ENCODE measurements around the gene H3-3A. TPM values are rescaled to one million over a fixed set of nuclear protein-coding genes. Genes with fewer than 3 reads are reported as not detected.
"Not testable (repeated sequence)": the region's sequence is repeated elsewhere in the genome, so short reads cannot be mapped to it uniquely, and the experiment has no call there.

The H3-3A gene
- polyA plus RNA-seq, 1 of the 3 experiments (the other 2 are of a cell fraction): 315 TPM

GRCh38 chr1:226091461-226091860 is 28.9 kb downstream of the H3-3A start:
- no peaks in the 10 kb centered on the region for H3K9me2 ChIP-seq
- no peaks in the 10 kb centered on the region for H3K79me2 ChIP-seq (ENCODE audit: insufficient read depth)
- ChIA-PET POLR2A (no interaction called here), CTCF (interaction anchor here (3.1 kb wide), 1 partner anchor 8 kb away, joined by 8 read pairs; no protein-coding TSS in a partner anchor)
- no peak overlapping the region for H3K4me2 ChIP-seq
- H3F3A ChIP-seq (replicated peaks; ENCODE audit: insufficient read depth): no peaks in the 10 kb centered on the region
- H3K4me1 ChIP-seq (ENCODE audit: control insufficient read depth in 1 of 2, insufficient read depth in 2 of 2, low read depth in 1 of 2, low read length in 1 of 2): no peaks in the 10 kb centered on the region; a peak in 1 of 4 replicates
- H3K9me3 ChIP-seq: no peaks in the 10 kb centered on the region
- H3K27ac ChIP-seq (ENCODE audit: low read depth in 2 of 2, low read length in 1 of 2): no peak overlapping the region
- H3K4me3 ChIP-seq (ENCODE audit: low read depth in 2 of 2, low read length in 1 of 2): no peak overlapping the region
- no peak for DNase-seq
- WGBS (ENCODE audit: low lambda C conversion rate): 89% methylated on average over 1 of the region's 1 CpG
- no peaks in the 10 kb centered on the region for H3K27me3 ChIP-seq (ENCODE audit: insufficient read depth)
- no peaks in the 10 kb centered on the region for H4K20me1 ChIP-seq (ENCODE audit: insufficient read depth)
- TF ChIP-seq, protein P1, sequence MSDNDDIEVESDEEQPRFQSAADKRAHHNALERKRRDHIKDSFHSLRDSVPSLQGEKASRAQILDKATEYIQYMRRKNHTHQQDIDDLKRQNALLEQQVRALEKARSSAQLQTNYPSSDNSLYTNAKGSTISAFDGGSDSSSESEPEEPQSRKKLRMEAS (IDR thresholded peaks at IDR 0.05; ENCODE audit: low read depth): no peak
- TF ChIP-seq RCOR1 (IDR thresholded peaks at IDR 0.05; ENCODE audit: low read length) (no peak), TEAD4 (IDR thresholded peaks at IDR 0.05; ENCODE audit: borderline replicate concordance, insufficient read depth) (no peak), POLR2AphosphoS5 (IDR thresholded peaks at IDR 0.05; ENCODE audit: low read depth, low read length) (no peak), FOXM1 (IDR thresholded peaks at IDR 0.05; ENCODE audit: low read depth) (no peak), NRF1 (IDR thresholded peaks at IDR 0.05; ENCODE audit: low read depth, low read length) (no peak), GABPA (IDR thresholded peaks at IDR 0.05; ENCODE audit: low read depth) (no peak), ELF1 (IDR thresholded peaks at IDR 0.05) (no peak), FOXJ3 (CRISPR knock-in tag; IDR thresholded peaks at IDR 0.05) (no peak), MEF2A (IDR thresholded peaks at IDR 0.05; ENCODE audit: borderline replicate concordance, low read depth) (no peak), GATA2 (CRISPR knock-in tag; IDR thresholded peaks at IDR 0.05) (no peak), RAD21 (IDR thresholded peaks at IDR 0.05; ENCODE audit: low read length) (no peak), SIN3A (IDR thresholded peaks at IDR 0.05; ENCODE audit: borderline replicate concordance, low read depth, low read length) (no peak), IRF3 (IDR thresholded peaks at IDR 0.05; ENCODE audit: low read depth, low read length) (no peak), MXI1 (IDR thresholded peaks at IDR 0.05; ENCODE audit: low read depth, low read length) (no peak), NFIC (IDR thresholded peaks at IDR 0.05; ENCODE audit: borderline replicate concordance) (no peak), CHD2 (IDR thresholded peaks at IDR 0.05; ENCODE audit: low read length, partially characterized antibody) (no peak), EP300 (IDR thresholded peaks at IDR 0.05; ENCODE audit: borderline replicate concordance in 1 of 2, low read depth in 1 of 2, low read length in 1 of 2) (no peak)
- TF ChIP-seq, protein P2, sequence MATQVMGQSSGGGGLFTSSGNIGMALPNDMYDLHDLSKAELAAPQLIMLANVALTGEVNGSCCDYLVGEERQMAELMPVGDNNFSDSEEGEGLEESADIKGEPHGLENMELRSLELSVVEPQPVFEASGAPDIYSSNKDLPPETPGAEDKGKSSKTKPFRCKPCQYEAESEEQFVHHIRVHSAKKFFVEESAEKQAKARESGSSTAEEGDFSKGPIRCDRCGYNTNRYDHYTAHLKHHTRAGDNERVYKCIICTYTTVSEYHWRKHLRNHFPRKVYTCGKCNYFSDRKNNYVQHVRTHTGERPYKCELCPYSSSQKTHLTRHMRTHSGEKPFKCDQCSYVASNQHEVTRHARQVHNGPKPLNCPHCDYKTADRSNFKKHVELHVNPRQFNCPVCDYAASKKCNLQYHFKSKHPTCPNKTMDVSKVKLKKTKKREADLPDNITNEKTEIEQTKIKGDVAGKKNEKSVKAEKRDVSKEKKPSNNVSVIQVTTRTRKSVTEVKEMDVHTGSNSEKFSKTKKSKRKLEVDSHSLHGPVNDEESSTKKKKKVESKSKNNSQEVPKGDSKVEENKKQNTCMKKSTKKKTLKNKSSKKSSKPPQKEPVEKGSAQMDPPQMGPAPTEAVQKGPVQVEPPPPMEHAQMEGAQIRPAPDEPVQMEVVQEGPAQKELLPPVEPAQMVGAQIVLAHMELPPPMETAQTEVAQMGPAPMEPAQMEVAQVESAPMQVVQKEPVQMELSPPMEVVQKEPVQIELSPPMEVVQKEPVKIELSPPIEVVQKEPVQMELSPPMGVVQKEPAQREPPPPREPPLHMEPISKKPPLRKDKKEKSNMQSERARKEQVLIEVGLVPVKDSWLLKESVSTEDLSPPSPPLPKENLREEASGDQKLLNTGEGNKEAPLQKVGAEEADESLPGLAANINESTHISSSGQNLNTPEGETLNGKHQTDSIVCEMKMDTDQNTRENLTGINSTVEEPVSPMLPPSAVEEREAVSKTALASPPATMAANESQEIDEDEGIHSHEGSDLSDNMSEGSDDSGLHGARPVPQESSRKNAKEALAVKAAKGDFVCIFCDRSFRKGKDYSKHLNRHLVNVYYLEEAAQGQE (IDR thresholded peaks at IDR 0.05; ENCODE audit: low read depth, low read length): no peak
- TF ChIP-seq, protein P3, sequence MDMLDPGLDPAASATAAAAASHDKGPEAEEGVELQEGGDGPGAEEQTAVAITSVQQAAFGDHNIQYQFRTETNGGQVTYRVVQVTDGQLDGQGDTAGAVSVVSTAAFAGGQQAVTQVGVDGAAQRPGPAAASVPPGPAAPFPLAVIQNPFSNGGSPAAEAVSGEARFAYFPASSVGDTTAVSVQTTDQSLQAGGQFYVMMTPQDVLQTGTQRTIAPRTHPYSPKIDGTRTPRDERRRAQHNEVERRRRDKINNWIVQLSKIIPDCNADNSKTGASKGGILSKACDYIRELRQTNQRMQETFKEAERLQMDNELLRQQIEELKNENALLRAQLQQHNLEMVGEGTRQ (IDR thresholded peaks at IDR 0.05; ENCODE audit: borderline replicate concordance, low read depth, low read length): no peak
- no peak overlapping the region for H3K9ac ChIP-seq
- no peak overlapping the region for H2AFZ ChIP-seq (ENCODE audit: low read depth)
- H3K36me3 ChIP-seq (replicated peaks in 1 of 2; ENCODE audit: control insufficient read depth in 1 of 2, insufficient read depth in 2 of 2, low read length in 1 of 2): no peaks in the 10 kb centered on the region

- ChIA-PET POLR2A (interaction anchor here (0.9 kb wide), 1 partner anchor 9 kb away, joined by 3 read pairs; no protein-coding TSS in a partner anchor), CTCF (interaction anchor here (1.8 to 3.1 kb wide), 2 partner anchors 9 to 27 kb away, joined by 8 read pairs; no protein-coding TSS in a partner anchor)
- not testable (repeated sequence) for H3K4me1 ChIP-seq (ENCODE audit: control insufficient read depth in 1 of 2, insufficient read depth in 2 of 2, low read depth in 1 of 2, low read length in 1 of 2); H4K20me1 ChIP-seq (ENCODE audit: insufficient read depth); H3K27ac ChIP-seq (ENCODE audit: low read depth in 2 of 2, low read length in 1 of 2); H3K9me3 ChIP-seq; H3K4me3 ChIP-seq (ENCODE audit: low read depth in 2 of 2, low read length in 1 of 2); H3K79me2 ChIP-seq (ENCODE audit: insufficient read depth); DNase-seq; H3K4me2 ChIP-seq; H3F3A ChIP-seq (replicated peaks; ENCODE audit: insufficient read depth); H3K9ac ChIP-seq; H3K9me2 ChIP-seq; H3K27me3 ChIP-seq (ENCODE audit: insufficient read depth); H2AFZ ChIP-seq (ENCODE audit: low read depth); H3K36me3 ChIP-seq (replicated peaks in 1 of 2; ENCODE audit: control insufficient read depth in 1 of 2, insufficient read depth in 2 of 2, low read length in 1 of 2)
- 80% methylated on average over 10 of the region's 10 CpGs for WGBS (ENCODE audit: low lambda C conversion rate)
Observed at GRCh38 chr1:226092048-226092820, 29.7 kb downstream of the H3-3A start.
